MM.1S (cell line): ENCODE measurements around the gene PAAF1.
"Not testable (repeated sequence)": the region's sequence is repeated elsewhere in the genome, so short reads cannot be mapped to it uniquely, and the experiment has no call there.

Experiments
- DNase-seq: peaks from one replicate; pipeline ENCODE4 v3.0.0-alpha.2; 2015
- H2AFZ ChIP-seq: fragments of 300-600 bp; sonication (generic); 2 replicates; pipeline ENCODE4 v1.6.0; 2016; ENCODE audit warnings: antibody characterized with exemption, low read length
- H3F3A ChIP-seq: fragments of 300-600 bp; sonication (generic); 2 replicates; pipeline ENCODE4 v1.6.1; 2016; ENCODE audit warnings: mild to moderate bottlenecking, antibody characterized with exemption, low read length, moderate library complexity, mixed read lengths; ENCODE audit not compliant: insufficient read depth
- H3K27ac ChIP-seq: fragments of 300-600 bp; sonication (generic); 2 replicates; pipeline ENCODE4 v1.5.1; 2016; ENCODE audit warnings: mild to moderate bottlenecking, low read length
- H3K27me3 ChIP-seq: fragments of 300-600 bp; sonication (generic); replicated peaks from 2 replicates; pipeline ENCODE4 v1.6.0; 2016; ENCODE audit warnings: low read length; ENCODE audit not compliant: insufficient read depth
- H3K36me3 ChIP-seq: fragments of 300-600 bp; sonication (generic); replicated peaks from 2 replicates; pipeline ENCODE4 v1.6.1; 2016; ENCODE audit warnings: mild to moderate bottlenecking, low read length, mixed read lengths; ENCODE audit not compliant: insufficient read depth
- H3K4me1 ChIP-seq: fragments of 300-600 bp; sonication (generic); 2 replicates; pipeline ENCODE4 v1.6.1; 2016; ENCODE audit warnings: low read length, mixed read lengths
- H3K4me2 ChIP-seq: fragments of 300-600 bp; sonication (generic); 2 replicates; pipeline ENCODE4 v1.6.0; 2016; ENCODE audit warnings: low read depth, low read length
- H3K4me3 ChIP-seq: fragments of 300-600 bp; sonication (generic); 2 replicates; pipeline ENCODE4 v1.5.1; 2016; ENCODE audit warnings: low read length, mixed read lengths
- H3K79me2 ChIP-seq: fragments of 300-600 bp; sonication (generic); 2 replicates; pipeline ENCODE4 v1.6.1; 2016; ENCODE audit warnings: mixed run types, low read length, mixed read lengths
- H3K9ac ChIP-seq: fragments of 300-600 bp; sonication (generic); 2 replicates; pipeline ENCODE4 v1.6.1; 2016; ENCODE audit warnings: low read length, mixed read lengths
- H3K9me2 ChIP-seq: fragments of 300-600 bp; sonication (generic); replicated peaks from 2 replicates; pipeline ENCODE4 v1.6.1; 2016; ENCODE audit warnings: mild to moderate bottlenecking, low read length, mixed read lengths; ENCODE audit not compliant: insufficient read depth
- H3K9me3 ChIP-seq: fragments of 300-600 bp; sonication (generic); replicated peaks from 2 replicates; pipeline ENCODE4 v1.6.1; 2016; ENCODE audit warnings: mild to moderate bottlenecking, low read length, mixed read lengths; ENCODE audit not compliant: insufficient read depth
- H4K20me1 ChIP-seq: fragments of 300-600 bp; sonication (generic); 2 replicates; pipeline ENCODE4 v1.6.1; 2016; ENCODE audit warnings: mild to moderate bottlenecking, low read length, moderate library complexity, mixed read lengths; ENCODE audit not compliant: insufficient read depth
- CTCF ChIP-seq: fragments of 300-600 bp; sonication (generic); IDR thresholded peaks from 2 replicates; pipeline ENCODE4 v1.5.1; 2016; ENCODE audit warnings: antibody characterized with exemption, low read length, mixed read lengths
- EZH2 ChIP-seq: fragments of 300-600 bp; sonication (generic); optimal IDR thresholded peaks from 2 replicates; pipeline ENCODE3; 2017; ENCODE audit warnings: low read depth, mild to moderate bottlenecking, antibody characterized with exemption, low read length, mixed read lengths
- EZH2phosphoT487 ChIP-seq: fragments of 300-600 bp; sonication (generic); IDR thresholded peaks from 2 replicates; pipeline ENCODE4 v1.6.1; 2018; ENCODE audit warnings: antibody characterized with exemption, low read length

PAAF1 gene

GRCh38 chr11:73875840-73876239 lies 959 bp upstream of the PAAF1 start:
- Histone ChIP-seq H3K4me2 (peak overlapping the region; percentile 72), H3K4me3 (peak overlapping the region; percentile 72), H3K27ac (peak overlapping the region; percentile 79), H3K36me3 (0 out of 2 replicates have a peak, but pooled peaks cover 5% of the 10 kb centered on the region), H3K9me3 (no peaks in the 10 kb centered on the region), H3K4me1 (peaks cover 16% of the 10 kb centered on the region), H3K27me3 (no peaks in the 10 kb centered on the region), H4K20me1 (no peaks in the 10 kb centered on the region), H3F3A (peaks cover 7% of the 10 kb centered on the region), H3K79me2 (peaks cover 53% of the 10 kb centered on the region), H3K9ac (peak overlapping the region; percentile 83), H2AFZ (peak overlapping the region; percentile 34; the same call in 1 of the 2 replicates), H3K9me2 (no peaks in the 10 kb centered on the region)
- TF ChIP-seq EZH2: no peak
- no peak for TF ChIP-seq CTCF
- TF ChIP-seq EZH2phosphoT487: no peak
- no peak for DNase-seq

DNA sequence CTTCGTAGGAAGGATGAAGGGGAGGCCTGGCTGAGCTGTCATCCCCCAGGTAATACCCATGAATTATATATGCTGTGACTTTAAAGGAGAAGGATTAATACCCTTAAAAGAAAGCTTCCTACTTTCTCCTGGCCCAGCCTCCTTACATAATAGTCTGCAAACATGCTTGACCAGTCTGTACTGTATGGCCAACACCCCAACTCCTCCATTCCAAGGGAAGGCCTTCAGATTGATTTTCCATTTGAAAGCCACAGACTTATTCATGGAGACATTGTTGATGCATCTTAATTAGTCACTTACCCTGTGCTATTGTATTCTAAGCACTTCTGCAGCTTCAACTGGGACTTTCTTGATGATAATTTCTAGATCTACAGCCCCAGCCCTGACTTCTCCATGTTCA lies 2.0 kb downstream of the PAAF1 start:
- Histone ChIP-seq H3K9me2 (no peaks in the 10 kb centered on the region), H3K27me3 (no peaks in the 10 kb centered on the region), H3K4me2 (no peak overlapping the region), H3F3A (peaks cover 7% of the 10 kb centered on the region), H3K27ac (no peak overlapping the region), H3K4me1 (peaks cover 16% of the 10 kb centered on the region), H3K9ac (no peak overlapping the region), H3K36me3 (no peaks in the 10 kb centered on the region), H3K79me2 (peaks cover 45% of the 10 kb centered on the region), H4K20me1 (no peaks in the 10 kb centered on the region), H2AFZ (no peak overlapping the region), H3K4me3 (no peak overlapping the region), H3K9me3 (no peaks in the 10 kb centered on the region)
- DNase-seq: no peak
- TF ChIP-seq EZH2phosphoT487: no peak
- TF ChIP-seq EZH2: no peak
- no peak for TF ChIP-seq CTCF

GRCh38 chr11:73880449-73880848 lies 3.6 kb downstream of the PAAF1 start:
- H3K4me1 ChIP-seq, DNase-seq: not testable (repeated sequence)

DNA sequence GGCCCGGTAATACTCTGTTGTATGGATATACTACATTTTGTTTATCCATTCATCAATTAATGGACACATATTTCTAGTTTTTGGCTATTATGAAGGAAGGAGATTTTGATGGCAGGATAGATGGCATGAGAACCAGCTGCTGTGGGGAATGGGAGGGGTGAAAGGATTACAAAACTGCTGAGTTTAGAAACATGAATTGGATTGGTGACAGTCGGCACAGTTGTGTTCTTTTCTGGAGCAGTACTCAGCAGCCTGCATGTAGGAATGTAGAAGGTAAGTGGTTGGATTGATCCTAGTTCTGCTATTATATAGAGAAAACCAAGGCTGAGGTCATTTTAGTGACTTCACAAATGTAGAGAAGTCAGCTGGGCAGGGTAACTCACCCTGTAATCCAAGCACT lies 7.1 kb downstream of the PAAF1 start:
- Histone ChIP-seq H2AFZ (no peak overlapping the region), H4K20me1 (no peaks in the 10 kb centered on the region), H3K9me3 (no peaks in the 10 kb centered on the region), H3K79me2 (peaks cover under 1% of the 10 kb centered on the region; the same call in 1 of the 2 replicates), H3K27ac (no peak overlapping the region), H3K9ac (no peak overlapping the region), H3F3A (no peaks in the 10 kb centered on the region), H3K27me3 (no peaks in the 10 kb centered on the region), H3K4me1 (no peaks in the 10 kb centered on the region), H3K4me2 (no peak overlapping the region), H3K4me3 (no peak overlapping the region), H3K36me3 (no peaks in the 10 kb centered on the region; the same call in 1 of the 2 replicates), H3K9me2 (no peaks in the 10 kb centered on the region)
- DNase-seq: no peak
- TF ChIP-seq EZH2 (no peak), CTCF (no peak), EZH2phosphoT487 (no peak)

More at GRCh38 chr11:73880449-73880848, 3.6 kb downstream of the PAAF1 start:
- H3K9ac ChIP-seq, H3K9me3 ChIP-seq, H3K4me2 ChIP-seq, H3K9me2 ChIP-seq, H3F3A ChIP-seq, H3K27me3 ChIP-seq, H2AFZ ChIP-seq, H3K36me3 ChIP-seq, H4K20me1 ChIP-seq, H3K4me3 ChIP-seq, H3K27ac ChIP-seq: not testable (repeated sequence)
- H3K79me2 ChIP-seq: peaks cover 29% of the 10 kb centered on the region
